A549 treated with GW870086 at 1 μM for 4 hours (cell line): ENCODE measurements around the gene ADGRG1. TPM values are rescaled to one million over a fixed set of nuclear protein-coding genes. Genes with fewer than 3 reads are reported as not detected.

Source experiments
- total RNA-seq: library from RNA; stranded (reverse); fragments of 200-300 nt; extraction: Qiagen RNA extraction; gene quantifications from 5 replicates; pipeline ENCODE4 v1.2.3, GENCODE V29; 2022; ENCODE audit warnings: low read depth

ADGRG1 gene
- 152 to 222 TPM (median 191 TPM) in 5 replicates for total RNA-seq

GRCh38 chr16:57628008-57628781 lies at the start of gene ADGRG1:
Gene ADGRG1, plus strand, starts transcription at chr16:57628630. Its CDS starts 21,658 bp downstream, at chr16:57650288.

DNA sequence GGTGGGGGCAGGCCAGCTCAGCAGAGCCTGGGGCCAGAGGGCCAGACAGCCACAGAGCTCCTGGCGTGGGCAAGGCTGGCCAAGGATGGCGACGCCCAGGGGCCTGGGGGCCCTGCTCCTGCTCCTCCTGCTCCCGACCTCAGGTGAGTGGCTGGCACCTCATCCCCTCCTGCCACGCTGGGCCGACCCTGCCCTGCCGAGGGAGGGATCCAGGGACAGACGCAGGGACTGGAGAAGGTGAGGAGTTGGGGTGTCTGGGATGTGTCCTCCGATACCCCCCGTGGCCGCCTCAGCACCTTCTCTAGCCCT lies 39.8 kb downstream of the ADGRG1 start, which contains the start of gene ADGRG3:
Gene ADGRG3 (plus strand): TSS at position 44 of the 309 bp plus-strand sequence. CDS start 42 bp downstream, at position 86.

GRCh38 chr16:57694725-57695679 lies 66.6 kb downstream of the ADGRG1 start, which contains the start of gene DRC7:
Gene DRC7, plus strand, starts transcription at chr16:57694806. Its CDS starts 3,144 bp downstream, at chr16:57697950.

Other genes starting within 250 kb of the ADGRG1 start
- not detected in 5 replicates for gene CCL17, start 223.9 kb upstream of the ADGRG1 start, total RNA-seq
- 74.4 to 91.9 TPM (median 78.0 TPM) in 5 replicates for gene CIAPIN1, start 181.2 kb upstream of the ADGRG1 start, total RNA-seq
- 38.3 to 50.5 TPM (median 49.2 TPM) in 5 replicates for gene COQ9, start 181.2 kb upstream of the ADGRG1 start, total RNA-seq
- gene POLR2C, start 166.0 kb upstream of the ADGRG1 start, total RNA-seq: 107 to 171 TPM (median 112 TPM) in 5 replicates
- gene DOK4, start 142.1 kb upstream of the ADGRG1 start, total RNA-seq: 30.4 to 45.1 TPM (median 39.8 TPM) in 5 replicates
- 7.1 to 9.4 TPM (median 8.5 TPM) in 5 replicates for gene CCDC102A, start 92.1 kb upstream of the ADGRG1 start, total RNA-seq
- gene ADGRG5, start 86.0 kb upstream of the ADGRG1 start, total RNA-seq: 0.03 to 0.07 TPM (median 0.06 TPM) in 4 of 5 replicates, not detected in the other
- 0.34 to 0.95 TPM (median 0.57 TPM) in 5 replicates for gene ADGRG3, start 39.7 kb downstream of the ADGRG1 start, total RNA-seq
- not detected in 5 replicates for gene DRC7, start 66.2 kb downstream of the ADGRG1 start, total RNA-seq
- gene KATNB1, start 107.1 kb downstream of the ADGRG1 start, total RNA-seq: 15.1 to 20.0 TPM (median 16.6 TPM) in 5 replicates
- gene KIFC3, start 173.9 kb downstream of the ADGRG1 start, total RNA-seq: 107 to 155 TPM (median 142 TPM) in 5 replicates